GM12873 (cell line): ENCODE results near the gene MSI2.

Experiments used
- TF ChIP-seq, protein P1 (sequence below): IDR thresholded peaks from 2 replicates; pipeline ENCODE4 v1.5.1; 2012; ENCODE audit warnings: low read depth, mild to moderate bottlenecking, moderate library complexity, low read length, control low read depth; ENCODE audit not compliant: insufficient read depth; ENCODE audit errors: missing control alignments

The MSI2 gene

GRCh38 chr17:57315061-57316015 lies 59.0 kb downstream of the MSI2 start:
- TF ChIP-seq, protein P1, sequence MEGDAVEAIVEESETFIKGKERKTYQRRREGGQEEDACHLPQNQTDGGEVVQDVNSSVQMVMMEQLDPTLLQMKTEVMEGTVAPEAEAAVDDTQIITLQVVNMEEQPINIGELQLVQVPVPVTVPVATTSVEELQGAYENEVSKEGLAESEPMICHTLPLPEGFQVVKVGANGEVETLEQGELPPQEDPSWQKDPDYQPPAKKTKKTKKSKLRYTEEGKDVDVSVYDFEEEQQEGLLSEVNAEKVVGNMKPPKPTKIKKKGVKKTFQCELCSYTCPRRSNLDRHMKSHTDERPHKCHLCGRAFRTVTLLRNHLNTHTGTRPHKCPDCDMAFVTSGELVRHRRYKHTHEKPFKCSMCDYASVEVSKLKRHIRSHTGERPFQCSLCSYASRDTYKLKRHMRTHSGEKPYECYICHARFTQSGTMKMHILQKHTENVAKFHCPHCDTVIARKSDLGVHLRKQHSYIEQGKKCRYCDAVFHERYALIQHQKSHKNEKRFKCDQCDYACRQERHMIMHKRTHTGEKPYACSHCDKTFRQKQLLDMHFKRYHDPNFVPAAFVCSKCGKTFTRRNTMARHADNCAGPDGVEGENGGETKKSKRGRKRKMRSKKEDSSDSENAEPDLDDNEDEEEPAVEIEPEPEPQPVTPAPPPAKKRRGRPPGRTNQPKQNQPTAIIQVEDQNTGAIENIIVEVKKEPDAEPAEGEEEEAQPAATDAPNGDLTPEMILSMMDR = no peak

GRCh38 chr17:57316361-57316760 lies 60.0 kb downstream of the MSI2 start:
- TF ChIP-seq, protein P1 = no peak

GRCh38 chr17:57317079-57317478 lies 60.8 kb downstream of the MSI2 start:
- TF ChIP-seq, protein P1 = no peak

GRCh38 chr17:57318913-57319312 lies 62.6 kb downstream of the MSI2 start:
- TF ChIP-seq, protein P1 = no peak

DNA sequence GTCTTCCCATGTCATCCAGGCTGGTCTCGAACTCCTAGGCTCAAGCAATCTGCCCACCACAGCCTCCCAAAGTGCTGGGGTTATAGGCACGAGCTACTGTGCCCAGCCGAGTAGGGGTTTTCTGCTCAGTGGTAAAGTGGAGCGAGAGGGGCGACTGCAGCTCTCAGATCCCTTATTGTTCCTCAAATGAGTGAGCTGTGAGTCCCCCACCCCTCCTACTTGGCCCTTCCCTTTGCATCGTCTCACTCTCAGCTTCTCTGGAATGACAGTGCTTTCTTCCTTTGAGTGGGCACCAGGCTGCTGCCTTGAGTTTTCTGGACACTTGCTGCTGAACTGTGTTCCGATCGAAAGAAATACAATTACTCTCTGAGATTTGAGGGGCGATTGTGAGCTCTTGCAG lies 63.5 kb downstream of the MSI2 start:
- TF ChIP-seq, protein P1 = no peak

GRCh38 chr17:57323391-57323790 lies 67.1 kb downstream of the MSI2 start:
- TF ChIP-seq, protein P1 = no peak

GRCh38 chr17:57324060-57324459 lies 67.7 kb downstream of the MSI2 start:
- TF ChIP-seq, protein P1 = no peak
